Measurements from ENCODE around the gene OPCML. TPM values are rescaled to one million over a fixed set of nuclear protein-coding genes. Genes with fewer than 3 reads are reported as not detected.

OPCML gene
- total and polyA plus RNA-seq, 2 of the 13 experiments (the other 11 are each of a cell fraction or from before 2014, with no cell fraction given) = not detected

DNA sequence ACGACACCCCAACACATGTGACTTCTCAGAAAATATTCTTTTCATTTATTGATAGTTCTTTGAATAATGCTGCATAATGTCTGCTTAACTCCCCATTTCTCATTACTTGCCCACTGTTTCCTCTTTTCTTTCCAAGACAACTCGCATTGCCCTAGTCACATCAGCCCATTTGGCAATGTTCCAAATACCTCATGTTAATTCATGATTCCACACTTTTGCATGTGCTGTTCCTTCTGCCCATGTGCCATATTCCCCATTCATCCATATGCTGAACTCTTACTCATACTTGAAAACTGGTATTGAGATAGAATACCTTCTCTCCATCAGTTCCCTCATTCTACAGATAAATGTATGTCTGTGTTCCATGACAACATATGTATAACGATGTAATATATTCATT lies 993.7 kb downstream of the OPCML start:
- Histone ChIP-seq H3K79me2 (ENCODE audit: insufficient read depth, low read length) (no peaks in the 10 kb centered on the region), H3K27me3 (ENCODE audit: control insufficient read depth in 1 of 2, insufficient read depth in 2 of 2, low read length in 2 of 2) (no peaks in the 10 kb centered on the region), H3K36me3 (replicated peaks in 1 of 2; ENCODE audit: control insufficient read depth in 1 of 2, insufficient read depth in 2 of 2, low read length in 2 of 2) (no peaks in the 10 kb centered on the region), H3K4me2 (ENCODE audit: low read depth, low read length) (no peak overlapping the region), H3K27ac (ENCODE audit: extremely low read length, insufficient read depth, low read length) (no peak overlapping the region), H2AFZ (ENCODE audit: low read length) (no peak overlapping the region), H4K20me1 (ENCODE audit: insufficient read depth, low read length) (no peaks in the 10 kb centered on the region), H3K9ac (ENCODE audit: insufficient read depth, low read depth, low read length) (no peak overlapping the region), H3K9me3 (ENCODE audit: low read length) (peaks cover 91% of the 10 kb centered on the region), H3K4me1 (ENCODE audit: insufficient read depth, low read length) (no peaks in the 10 kb centered on the region), H3K4me3 (replicated peaks in 1 of 3; ENCODE audit: insufficient read depth in 1 of 3, low read depth in 2 of 3, low read length in 3 of 3) (no peak overlapping the region)
- FAIRE-seq (no peak), ATAC-seq (no peak), DNase-seq (ENCODE audit: low spot score) (no peak)
- POLR2A ChIA-PET = no interaction called here
- 3% methylated on average over 3 of the region's 3 CpGs for WGBS (ENCODE audit: low lambda C conversion rate)
- TF ChIP-seq, protein P1, sequence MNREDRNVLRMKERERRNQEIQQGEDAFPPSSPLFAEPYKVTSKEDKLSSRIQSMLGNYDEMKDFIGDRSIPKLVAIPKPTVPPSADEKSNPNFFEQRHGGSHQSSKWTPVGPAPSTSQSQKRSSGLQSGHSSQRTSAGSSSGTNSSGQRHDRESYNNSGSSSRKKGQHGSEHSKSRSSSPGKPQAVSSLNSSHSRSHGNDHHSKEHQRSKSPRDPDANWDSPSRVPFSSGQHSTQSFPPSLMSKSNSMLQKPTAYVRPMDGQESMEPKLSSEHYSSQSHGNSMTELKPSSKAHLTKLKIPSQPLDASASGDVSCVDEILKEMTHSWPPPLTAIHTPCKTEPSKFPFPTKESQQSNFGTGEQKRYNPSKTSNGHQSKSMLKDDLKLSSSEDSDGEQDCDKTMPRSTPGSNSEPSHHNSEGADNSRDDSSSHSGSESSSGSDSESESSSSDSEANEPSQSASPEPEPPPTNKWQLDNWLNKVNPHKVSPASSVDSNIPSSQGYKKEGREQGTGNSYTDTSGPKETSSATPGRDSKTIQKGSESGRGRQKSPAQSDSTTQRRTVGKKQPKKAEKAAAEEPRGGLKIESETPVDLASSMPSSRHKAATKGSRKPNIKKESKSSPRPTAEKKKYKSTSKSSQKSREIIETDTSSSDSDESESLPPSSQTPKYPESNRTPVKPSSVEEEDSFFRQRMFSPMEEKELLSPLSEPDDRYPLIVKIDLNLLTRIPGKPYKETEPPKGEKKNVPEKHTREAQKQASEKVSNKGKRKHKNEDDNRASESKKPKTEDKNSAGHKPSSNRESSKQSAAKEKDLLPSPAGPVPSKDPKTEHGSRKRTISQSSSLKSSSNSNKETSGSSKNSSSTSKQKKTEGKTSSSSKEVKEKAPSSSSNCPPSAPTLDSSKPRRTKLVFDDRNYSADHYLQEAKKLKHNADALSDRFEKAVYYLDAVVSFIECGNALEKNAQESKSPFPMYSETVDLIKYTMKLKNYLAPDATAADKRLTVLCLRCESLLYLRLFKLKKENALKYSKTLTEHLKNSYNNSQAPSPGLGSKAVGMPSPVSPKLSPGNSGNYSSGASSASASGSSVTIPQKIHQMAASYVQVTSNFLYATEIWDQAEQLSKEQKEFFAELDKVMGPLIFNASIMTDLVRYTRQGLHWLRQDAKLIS (CRISPR knock-in tag; IDR thresholded peaks at IDR 0.05) = no peak
- TF ChIP-seq CAMTA2 (CRISPR knock-in tag; IDR thresholded peaks at IDR 0.05; ENCODE audit: borderline replicate concordance) = no peak
- TF ChIP-seq, protein P2, sequence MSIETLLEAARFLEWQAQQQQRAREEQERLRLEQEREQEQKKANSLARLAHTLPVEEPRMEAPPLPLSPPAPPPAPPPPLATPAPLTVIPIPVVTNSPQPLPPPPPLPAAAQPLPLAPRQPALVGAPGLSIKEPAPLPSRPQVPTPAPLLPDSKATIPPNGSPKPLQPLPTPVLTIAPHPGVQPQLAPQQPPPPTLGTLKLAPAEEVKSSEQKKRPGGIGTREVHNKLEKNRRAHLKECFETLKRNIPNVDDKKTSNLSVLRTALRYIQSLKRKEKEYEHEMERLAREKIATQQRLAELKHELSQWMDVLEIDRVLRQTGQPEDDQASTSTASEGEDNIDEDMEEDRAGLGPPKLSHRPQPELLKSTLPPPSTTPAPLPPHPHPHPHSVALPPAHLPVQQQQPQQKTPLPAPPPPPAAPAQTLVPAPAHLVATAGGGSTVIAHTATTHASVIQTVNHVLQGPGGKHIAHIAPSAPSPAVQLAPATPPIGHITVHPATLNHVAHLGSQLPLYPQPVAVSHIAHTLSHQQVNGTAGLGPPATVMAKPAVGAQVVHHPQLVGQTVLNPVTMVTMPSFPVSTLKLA (IDR thresholded peaks at IDR 0.05) = peak; percentile 80
- CTCF ChIA-PET (ENCODE audit: low intra/inter-chr PET ratio, low total read pairs) = no interaction called here
- in situ Hi-C loops (cut with HindIII; ENCODE audit: extremely low pct_ligation_motif_present, low pct_unique_long_range_greater_than_20kb) (no loop called here), intact Hi-C loops (cut with micrococcal nuclease; ENCODE audit: unreplicated experiment) (no loop called here)
- BruUV-seq (replicated peaks) = no TSS peak

Measured in HepG2 (cell line).